Endothelial cell of umbilical vein (primary cell): ENCODE results near the gene CACNA1C. TPM values are rescaled to one million over a fixed set of nuclear protein-coding genes. Genes with fewer than 3 reads are reported as not detected.

Experiments used
- BruUV-seq: library from RNA; stranded (reverse); fragments of 400-500 nt; replicated peaks from 2 replicates; lab custom pipeline; 2021; lab: Mats Ljungman, UMichigan
- CTCF ChIA-PET: fragments of 300-600, 350-600 bp; sonication (Branson Sonifier 250); formaldehyde crosslinking; loops from one replicate; lab custom pipeline; 2021; ENCODE audit warnings: antibody characterized with exemption, inconsistent platforms; lab: Charles Lee
- POLR2A ChIA-PET: fragments of 300-600, 350-600 bp; sonication (Branson Sonifier 250); formaldehyde crosslinking; loops from one replicate; lab custom pipeline; 2021; ENCODE audit warnings: antibody characterized with exemption, inconsistent platforms; lab: Charles Lee
- DNase-seq: peaks from one replicate; pipeline ENCODE4 v3.0.0-alpha.2; 2011; ENCODE audit warnings: low read depth, low spot score
- FAIRE-seq: peaks from 2 replicates; lab custom pipeline; 2011; peaks lifted over from hg19 to GRCh38; lab: Jason Lieb, UNC
- H2AFZ ChIP-seq: 2 replicates; pipeline ENCODE4 v1.6.0; 2012; ENCODE audit warnings: low read depth, low read length, control low read depth, inconsistent platforms
- H3K27ac ChIP-seq: 2 replicates; pipeline ENCODE4 v1.5.1; 2011; ENCODE audit warnings: low read depth, mild to moderate bottlenecking, control low read depth, low read length, moderate library complexity; ENCODE audit not compliant: insufficient read depth
- H3K27me3 ChIP-seq, 2 experiments: 2 replicates each; pipeline versions ENCODE4 v1.6.0 to v1.6.1; 2011; ENCODE audit warnings: low read length in 2 of 2, mixed read lengths in 1 of 2; ENCODE audit not compliant: control insufficient read depth in 2 of 2, insufficient read depth in 2 of 2
- H3K36me3 ChIP-seq, 2 experiments: 2 replicates in 1 of 2; 3 replicates in 1 of 2; pipeline ENCODE4 v1.5.1; 2011; ENCODE audit warnings: low read length in 2 of 2, mild to moderate bottlenecking in 1 of 2, moderate library complexity in 1 of 2; ENCODE audit not compliant: control insufficient read depth in 2 of 2, insufficient read depth in 2 of 2; ENCODE audit errors: extremely low read depth in 1 of 2
- H3K4me1 ChIP-seq: 3 replicates; pipeline ENCODE4 v1.5.1; 2011; ENCODE audit warnings: mild to moderate bottlenecking, low read length; ENCODE audit not compliant: control insufficient read depth, insufficient read depth; ENCODE audit errors: extremely low read depth
- H3K4me2 ChIP-seq: 2 replicates; pipeline ENCODE4 v1.6.1; 2011; ENCODE audit warnings: low read length, control low read depth, mixed read lengths; ENCODE audit not compliant: insufficient read depth
- H3K4me3 ChIP-seq, 3 experiments: fragments of 200-600 bp in 1 of 3; sonication (generic), shearing (Covaris generic) in 1 of 3; replicated peaks in 1 of 3; 2 replicates each; pipeline ENCODE4 v1.5.1; 2011 to 2016; ENCODE audit warnings: control low read depth in 3 of 3, low read length in 3 of 3, mild to moderate bottlenecking in 2 of 3, inconsistent platforms in 1 of 3, low read depth in 1 of 3, moderate library complexity in 1 of 3; ENCODE audit not compliant: insufficient read depth in 1 of 3
- H3K79me2 ChIP-seq: 2 replicates; pipeline ENCODE4 v1.6.0; 2012; ENCODE audit warnings: low read length, inconsistent platforms; ENCODE audit not compliant: control insufficient read depth, insufficient read depth
- H3K9ac ChIP-seq: replicated peaks from 2 replicates; pipeline ENCODE3; 2011; ENCODE audit warnings: low read length, control low read depth; ENCODE audit not compliant: insufficient read depth; ENCODE audit errors: extremely low read depth
- H3K9me1 ChIP-seq: replicated peaks from 3 replicates; pipeline ENCODE4 v1.6.0; 2011; ENCODE audit warnings: mild to moderate bottlenecking, low read length; ENCODE audit not compliant: control insufficient read depth, insufficient read depth; ENCODE audit errors: extremely low read depth
- H3K9me3 ChIP-seq: replicated peaks from 2 replicates; pipeline ENCODE4 v1.5.1; 2012; ENCODE audit warnings: low read length, inconsistent platforms; ENCODE audit not compliant: control insufficient read depth, insufficient read depth
- H4K20me1 ChIP-seq: replicated peaks from 2 replicates; pipeline ENCODE3; 2011; ENCODE audit warnings: mild to moderate bottlenecking, low read length; ENCODE audit not compliant: control insufficient read depth, insufficient read depth; ENCODE audit errors: extremely low read depth
- CTCF ChIP-seq, 2 donors: IDR thresholded peaks; 1 replicate in 1 of 2; 2 replicates in 1 of 2; pipeline ENCODE4 v1.5.1; 2011; ENCODE audit warnings: low read length in 2 of 2, mild to moderate bottlenecking in 2 of 2, moderate library complexity in 2 of 2, control low read depth in 1 of 2, inconsistent platforms in 1 of 2, low read depth in 1 of 2; ENCODE audit not compliant: insufficient read depth in 1 of 2; ENCODE audit errors: extremely low read depth in 1 of 2
- EZH2 ChIP-seq: IDR thresholded peaks from 2 replicates; pipeline ENCODE4 v1.6.1; 2012; ENCODE audit warnings: borderline replicate concordance, low read depth, mild to moderate bottlenecking, moderate library complexity, low read length, inconsistent platforms; ENCODE audit not compliant: severe bottlenecking
- FOS ChIP-seq: IDR thresholded peaks from 2 replicates; pipeline ENCODE4 v1.6.1; 2011; ENCODE audit warnings: mild to moderate bottlenecking, low read length, moderate library complexity, borderline replicate concordance; ENCODE audit not compliant: insufficient read depth
- JUN ChIP-seq: IDR thresholded peaks from 2 replicates; pipeline ENCODE4 v1.6.1; 2011; ENCODE audit warnings: borderline replicate concordance, low read depth; ENCODE audit not compliant: insufficient read length, insufficient read depth
- MAX ChIP-seq: IDR thresholded peaks from 2 replicates; pipeline ENCODE4 v1.6.1; 2011; ENCODE audit not compliant: insufficient read depth, insufficient read length
- MYC ChIP-seq: IDR thresholded peaks from one replicate; pipeline ENCODE4 v1.6.1; 2011; ENCODE audit warnings: mild to moderate bottlenecking, low read depth, low read length
- dilution Hi-C: fragments of 300-500 bp; cut with MboI; formaldehyde crosslinking; loops from one replicate; pipeline ENCODE4 v1.15.0; 2019; ENCODE audit warnings: low sequenced_read_pairs; ENCODE audit not compliant: extremely low pct_ligation_motif_present
- intact Hi-C: fragments of 100-400 bp; cut with micrococcal nuclease; formaldehyde crosslinking; loops from one replicate; pipeline ENCODE4 v1.10.0; 2022
- polyA plus RNA-seq, 4 experiments: library from polyadenylated mRNA; depleted of rRNA in 3 of 4; stranded (reverse) in 3 of 4; unstranded in 1 of 4; fragments of >200 nt; gene quantifications; 2 replicates each; pipeline versions ENCODE4 v1.2.1 to v1.2.3, GENCODE V29; 2011 to 2012; ENCODE audit warnings: missing spikeins in 1 of 4
- total RNA-seq: library from RNA; stranded (reverse); gene quantifications from 2 replicates; pipeline ENCODE4 v1.2.3, GENCODE V29; 2021

Gene CACNA1C
- total and polyA plus RNA-seq, 2 donors (not counting 3 experiments of a cell fraction or from before 2014, with no cell fraction given): not detected

GRCh38 chr12:2414810-2415567, 362.2 kb downstream of the CACNA1C start:
- H3K79me2 ChIP-seq: no peaks in the 10 kb centered on the region
- dilution Hi-C loops (no loop called here), intact Hi-C loops (no loop called here)
- no peak overlapping the region for H3K4me2 ChIP-seq
- H3K4me3 ChIP-seq: no peak overlapping the region
- no peaks in the 10 kb centered on the region for H4K20me1 ChIP-seq
- DNase-seq (no peak), FAIRE-seq (no peak)
- ChIA-PET CTCF (no interaction called here), POLR2A (no interaction called here)
- no peaks in the 10 kb centered on the region for H3K36me3 ChIP-seq
- H3K4me1 ChIP-seq: no peaks in the 10 kb centered on the region
- no peaks in the 10 kb centered on the region for H3K9me3 ChIP-seq
- H3K27ac ChIP-seq: no peak overlapping the region
- BruUV-seq: no TSS peak
- H3K9me1 ChIP-seq: no peaks in the 10 kb centered on the region
- no peak overlapping the region for H3K9ac ChIP-seq
- TF ChIP-seq FOS (no peak), MYC (no peak), EZH2 (no peak), MAX (no peak), JUN (no peak), CTCF (IDR thresholded peaks at IDR 0.05; ENCODE audit: extremely low read depth in 1 of 2, insufficient read depth in 1 of 2, low read depth in 1 of 2, low read length in 2 of 2) (no peak)
- H3K27me3 ChIP-seq: no peaks in the 10 kb centered on the region
- H2AFZ ChIP-seq: no peak overlapping the region
